ELR (cell line): ENCODE measurements around the gene PSKH1.
"Not testable (repeated sequence)": the region's sequence is repeated elsewhere in the genome, so short reads cannot be mapped to it uniquely, and the experiment has no call there.

Experiments
- DNase-seq: peaks from one replicate; pipeline ENCODE4 v3.0.0-alpha.2; 2015; ENCODE audit warnings: low read depth

The PSKH1 gene

GRCh38 chr16:67886387-67886786 is 6.7 kb upstream of the PSKH1 start:
- DNase-seq: no peak

GRCh38 chr16:67888331-67888730 is 4.7 kb upstream of the PSKH1 start:
- DNase-seq: no peak

GRCh38 chr16:67892375-67892774 is 679 bp upstream of the PSKH1 start:
- DNase-seq: no peak

GRCh38 chr16:67893743-67894399 is 817 bp downstream of the PSKH1 start:
- peak; percentile 53 for DNase-seq

- no peak for DNase-seq
These were observed 4.2 kb downstream of the PSKH1 start for GRCh38 chr16:67897231-67897630.

- DNase-seq: no peak
These were observed 8.7 kb downstream of the PSKH1 start for GRCh38 chr16:67901734-67902133.

- no peak for DNase-seq
These were observed 9.8 kb downstream of the PSKH1 start for GRCh38 chr16:67902831-67903230.

- DNase-seq: no peak
These were observed 14.5 kb downstream of the PSKH1 start for GRCh38 chr16:67907397-67908180.

- no peak for DNase-seq
These were observed 16.1 kb downstream of the PSKH1 start for GRCh38 chr16:67909056-67909742.

- DNase-seq: no peak
These were observed 17.1 kb downstream of the PSKH1 start for GRCh38 chr16:67910158-67910557.

- DNase-seq: no peak
These were observed 21.9 kb downstream of the PSKH1 start for GRCh38 chr16:67914758-67915495.

GRCh38 chr16:67915496-67915769 is 22.4 kb downstream of the PSKH1 start:
- DNase-seq: not testable (repeated sequence)

GRCh38 chr16:67915831-67916723 is 23.0 kb downstream of the PSKH1 start:
- peak; percentile 49 for DNase-seq

- DNase-seq: no peak
These were observed 24.2 kb downstream of the PSKH1 start for GRCh38 chr16:67917140-67917851.

GRCh38 chr16:67917852-67918236 is 24.8 kb downstream of the PSKH1 start:
- DNase-seq: peak; percentile 98

- peak; percentile 42 for DNase-seq
These were observed 26.7 kb downstream of the PSKH1 start for GRCh38 chr16:67919622-67920221.

GRCh38 chr16:67922221-67922620 is 29.2 kb downstream of the PSKH1 start:
- DNase-seq: no peak

- no peak for DNase-seq
These were observed 29.7 kb downstream of the PSKH1 start for GRCh38 chr16:67922740-67923139.

GRCh38 chr16:67923414-67924116 is 30.5 kb downstream of the PSKH1 start:
- DNase-seq: no peak
